GM20000 (cell line): ENCODE measurements around the gene LGALS13.
"Not testable (repeated sequence)": the region's sequence is repeated elsewhere in the genome, so short reads cannot be mapped to it uniquely, and the experiment has no call there.

Source experiments
- DNase-seq: peaks from one replicate; pipeline ENCODE4 v3.0.0; 2012; ENCODE audit warnings: low spot score
- TF ChIP-seq, protein P1 (sequence below): IDR thresholded peaks from 2 replicates; pipeline ENCODE4 v1.5.1; 2012; ENCODE audit warnings: mild to moderate bottlenecking, control low read depth; ENCODE audit errors: extremely low read depth, missing control alignments

The LGALS13 gene

DNA sequence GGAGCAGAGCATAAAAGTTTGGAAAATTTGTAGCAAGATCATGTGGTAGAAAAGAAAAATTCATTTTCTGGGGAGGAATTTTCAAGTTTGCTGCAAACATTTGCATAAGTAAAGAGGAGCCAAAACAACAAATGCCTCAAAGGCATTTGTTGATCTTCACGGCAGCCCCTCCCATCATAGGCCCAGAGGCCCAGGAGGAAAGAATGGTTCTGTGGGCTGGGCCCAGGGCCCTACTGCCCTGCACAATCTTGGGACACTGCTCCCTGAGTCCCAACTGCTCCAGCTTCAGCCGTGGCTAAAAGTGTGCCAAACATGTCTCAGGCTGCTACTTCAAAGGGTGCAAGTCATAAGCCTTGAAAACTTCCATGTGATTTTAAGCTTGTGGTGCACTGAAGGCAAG lies 11.3 kb downstream of the LGALS13 start:
- TF ChIP-seq, protein P1, sequence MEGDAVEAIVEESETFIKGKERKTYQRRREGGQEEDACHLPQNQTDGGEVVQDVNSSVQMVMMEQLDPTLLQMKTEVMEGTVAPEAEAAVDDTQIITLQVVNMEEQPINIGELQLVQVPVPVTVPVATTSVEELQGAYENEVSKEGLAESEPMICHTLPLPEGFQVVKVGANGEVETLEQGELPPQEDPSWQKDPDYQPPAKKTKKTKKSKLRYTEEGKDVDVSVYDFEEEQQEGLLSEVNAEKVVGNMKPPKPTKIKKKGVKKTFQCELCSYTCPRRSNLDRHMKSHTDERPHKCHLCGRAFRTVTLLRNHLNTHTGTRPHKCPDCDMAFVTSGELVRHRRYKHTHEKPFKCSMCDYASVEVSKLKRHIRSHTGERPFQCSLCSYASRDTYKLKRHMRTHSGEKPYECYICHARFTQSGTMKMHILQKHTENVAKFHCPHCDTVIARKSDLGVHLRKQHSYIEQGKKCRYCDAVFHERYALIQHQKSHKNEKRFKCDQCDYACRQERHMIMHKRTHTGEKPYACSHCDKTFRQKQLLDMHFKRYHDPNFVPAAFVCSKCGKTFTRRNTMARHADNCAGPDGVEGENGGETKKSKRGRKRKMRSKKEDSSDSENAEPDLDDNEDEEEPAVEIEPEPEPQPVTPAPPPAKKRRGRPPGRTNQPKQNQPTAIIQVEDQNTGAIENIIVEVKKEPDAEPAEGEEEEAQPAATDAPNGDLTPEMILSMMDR: no peak
- no peak for DNase-seq

DNA sequence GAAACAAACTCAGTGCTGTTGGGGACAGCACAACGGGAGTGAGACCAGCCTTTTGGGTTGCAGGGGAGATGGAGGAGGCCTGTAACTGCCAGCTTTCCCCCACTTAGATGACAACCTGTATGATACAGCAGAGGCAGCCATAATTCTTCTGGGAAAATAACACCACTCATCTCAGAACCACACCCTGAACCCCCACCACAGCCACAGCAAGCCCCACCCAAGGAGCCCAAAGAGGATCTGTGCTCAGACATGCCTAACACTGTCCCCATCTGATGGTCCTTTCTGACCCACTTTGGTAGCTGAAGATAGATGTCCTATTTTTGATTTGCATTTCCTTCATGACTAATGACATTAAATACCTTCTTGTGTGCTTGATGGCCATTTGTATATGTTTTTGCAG lies 15.4 kb downstream of the LGALS13 start:
- TF ChIP-seq, protein P1: no peak

DNA sequence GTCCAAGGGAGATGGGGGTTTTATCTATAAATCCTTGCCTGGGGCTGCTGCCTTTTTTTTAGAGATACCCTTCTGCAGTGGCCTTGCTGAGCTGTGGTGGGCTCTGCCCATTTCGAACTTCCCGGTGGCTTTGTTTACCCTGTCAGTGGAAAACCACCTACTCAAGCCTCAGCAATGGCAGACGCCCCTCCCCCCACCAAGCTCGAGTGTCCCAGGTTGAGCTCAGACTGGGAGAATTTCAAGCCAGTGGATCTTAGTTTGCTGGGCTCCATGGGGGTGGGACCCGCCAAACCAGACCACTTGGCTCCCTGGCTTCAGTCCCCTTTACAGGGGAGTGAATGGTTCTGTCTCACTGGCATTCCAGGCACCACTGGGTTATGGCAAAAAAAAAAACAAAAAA lies 21.6 kb downstream of the LGALS13 start:
- TF ChIP-seq, protein P1: no peak
- DNase-seq: no peak

More for the DNA sequence above, 15.4 kb downstream of the LGALS13 start:
- DNase-seq: no peak

DNA sequence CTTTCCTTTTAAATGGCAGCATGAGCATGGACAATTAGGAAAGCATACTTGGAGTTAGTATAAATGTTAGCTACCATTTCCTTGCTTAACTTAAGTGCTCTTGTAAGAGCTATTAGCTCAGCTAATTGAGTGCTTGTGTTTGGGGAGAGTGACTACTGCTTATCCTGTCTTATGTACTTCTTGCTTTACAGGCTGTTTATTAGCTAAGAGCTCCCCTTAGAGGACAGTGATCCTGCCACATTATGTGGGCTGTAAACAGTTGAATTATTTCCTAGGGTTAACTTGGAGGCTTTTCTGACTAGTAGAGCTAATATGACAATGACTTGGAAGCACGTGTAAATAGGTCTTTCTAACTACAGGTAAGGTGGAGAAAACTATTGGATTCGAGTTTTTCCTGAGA lies 25.3 kb downstream of the LGALS13 start:
- not testable (repeated sequence) for DNase-seq

DNA sequence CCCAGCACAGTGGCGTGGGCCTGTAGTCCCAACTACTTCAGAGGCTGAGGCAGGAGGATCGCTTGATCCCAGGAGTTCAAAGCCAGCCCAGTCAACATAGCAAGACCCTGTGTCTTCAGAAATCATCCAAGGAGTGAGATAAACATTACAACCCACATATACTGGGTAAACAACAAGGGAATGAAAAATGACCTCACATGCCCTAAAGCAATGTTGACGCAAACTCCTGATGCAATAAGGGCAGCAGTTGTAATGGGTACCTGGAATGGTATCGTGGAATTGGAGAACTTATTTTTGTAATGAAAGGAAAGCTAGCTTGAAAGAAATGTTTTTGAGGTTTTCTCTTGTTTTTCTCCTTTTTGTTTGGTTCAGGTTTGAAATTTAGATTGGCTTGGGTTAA lies 28.9 kb downstream of the LGALS13 start:
- TF ChIP-seq, protein P1: no peak
- DNase-seq: no peak

DNA sequence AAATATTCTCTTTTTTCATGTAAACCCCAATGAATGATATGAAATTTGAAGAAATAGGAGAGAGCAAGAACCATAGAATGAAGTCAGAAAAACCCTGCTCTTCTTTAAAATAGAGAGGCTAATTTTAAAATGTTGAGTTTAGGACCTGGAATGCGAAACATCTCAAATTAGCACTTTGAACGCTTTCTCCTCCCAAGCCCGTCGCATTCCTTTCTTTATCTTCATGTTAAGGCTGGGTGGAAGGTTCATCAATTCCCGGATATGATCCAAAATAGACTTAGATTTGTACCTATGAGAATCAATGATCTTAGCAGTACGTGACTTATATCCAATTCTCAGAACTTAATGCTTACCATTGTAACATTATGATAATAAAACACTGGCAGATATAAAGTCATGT lies 29.3 kb downstream of the LGALS13 start:
- no peak for DNase-seq

DNA sequence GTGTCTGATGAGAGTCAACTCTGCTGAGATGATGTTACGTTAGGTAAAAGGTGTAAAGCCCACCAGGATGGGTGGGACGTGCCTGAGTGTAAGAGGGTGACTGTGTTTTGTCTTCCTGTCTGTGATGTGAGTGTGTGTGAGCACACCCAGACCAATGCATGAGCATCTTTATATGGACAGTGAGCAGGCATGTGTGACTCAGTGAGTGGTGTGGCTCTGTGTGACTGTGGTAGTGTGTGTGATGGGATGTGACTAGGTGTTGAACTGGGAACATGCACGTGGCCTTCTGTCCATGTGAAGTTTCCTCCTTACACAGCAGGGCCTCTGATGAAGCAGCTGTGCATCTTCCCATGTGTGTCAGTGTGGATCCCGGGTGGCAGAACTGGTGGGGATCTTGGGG lies 35.6 kb downstream of the LGALS13 start:
- TF ChIP-seq, protein P1: no peak
- no peak for DNase-seq

More for the DNA sequence above, 29.3 kb downstream of the LGALS13 start:
- TF ChIP-seq, protein P1: no peak

DNA sequence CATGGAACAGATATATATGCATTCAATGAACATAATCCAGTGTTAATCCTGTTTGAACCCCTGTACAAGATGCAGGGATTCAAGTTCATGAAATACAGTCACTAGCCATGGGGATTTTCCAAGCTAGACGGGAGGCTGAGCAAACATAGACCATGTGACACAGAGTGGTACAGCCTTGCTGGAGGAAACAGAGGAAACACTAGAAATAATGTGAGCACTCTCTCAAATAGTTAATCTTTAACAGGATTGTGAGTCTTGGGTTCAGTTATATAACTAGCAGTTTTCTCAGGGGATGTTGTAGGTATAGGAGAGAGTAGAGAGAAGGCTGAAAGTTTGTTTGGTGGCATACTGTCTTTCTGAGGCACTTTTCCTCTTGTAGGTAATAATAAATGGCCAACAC lies 39.4 kb downstream of the LGALS13 start:
- no peak for DNase-seq

More for the DNA sequence above, 39.4 kb downstream of the LGALS13 start:
- TF ChIP-seq, protein P1: no peak
